HepG2 (cell line): ENCODE measurements around the gene COL4A3. TPM values are rescaled to one million over a fixed set of nuclear protein-coding genes. Genes with fewer than 3 reads are reported as not detected.
A peak's percentile ranks its signal among the peaks of the same experiment; 100 is the strongest.

Experiments
- ARHGAP35 ChIP-seq: sonication (generic); formaldehyde crosslinking; IDR thresholded peaks from 2 replicates; pipeline ENCODE4 v1.9.0; 2022; ENCODE audit warnings: mild to moderate bottlenecking, inconsistent platforms, moderate library complexity, missing genetic modification reagents, borderline replicate concordance
- RBFOX2 ChIP-seq: fragments of 200-400 bp; formaldehyde crosslinking; IDR thresholded peaks from 2 replicates; pipeline ENCODE4 v1.6.1; 2017; ENCODE audit warnings: low read depth, mild to moderate bottlenecking, low read length
- ZMYM2 ChIP-seq: sonication (generic); formaldehyde crosslinking; IDR thresholded peaks from 2 replicates; pipeline ENCODE4 v1.8.0; 2022; ENCODE audit warnings: mild to moderate bottlenecking, missing genetic modification reagents
- ZNF431 ChIP-seq: sonication (generic); formaldehyde crosslinking; IDR thresholded peaks from 2 replicates; pipeline ENCODE4 v1.9.0; 2022; ENCODE audit warnings: missing genetic modification reagents, low read depth, mild to moderate bottlenecking, borderline replicate concordance
- ZNF432 ChIP-seq: sonication (generic); formaldehyde crosslinking; IDR thresholded peaks from 2 replicates; pipeline ENCODE4 v1.5.0; 2020; ENCODE audit warnings: missing genetic modification reagents, mild to moderate bottlenecking, borderline replicate concordance
- ZNF589 ChIP-seq: sonication (generic); formaldehyde crosslinking; conservative IDR thresholded peaks from 2 replicates; pipeline ENCODE4 v1.8.0; 2022; ENCODE audit warnings: mild to moderate bottlenecking, moderate library complexity, missing genetic modification reagents
- ZNF777 ChIP-seq: sonication (generic); formaldehyde crosslinking; IDR thresholded peaks from 2 replicates; pipeline ENCODE4 v1.4.0; 2020; ENCODE audit warnings: missing genetic modification reagents
- ZNF891 ChIP-seq: sonication (generic); formaldehyde crosslinking; IDR thresholded peaks from 2 replicates; pipeline ENCODE4 v1.5.0; 2020; ENCODE audit warnings: mild to moderate bottlenecking, missing genetic modification reagents
- polyA plus RNA-seq, 8 experiments: library from polyadenylated mRNA; depleted of rRNA in 3 of 8; stranded (reverse) in 7 of 8; unstranded in 1 of 8; fragments of >200 nt; fragmentation: Illumina TruSeq in 4 of 8; extraction: Trizol in 4 of 8; gene quantifications; 2 replicates each; pipeline versions ENCODE4 v1.2.1 to v1.2.3, GENCODE V29; 2011 to 2016; ENCODE audit warnings: low read depth in 4 of 8, missing spikeins in 1 of 8, mixed read lengths in 1 of 8; ENCODE audit not compliant: insufficient read depth in 1 of 8
- total RNA-seq, 5 experiments: library from RNA; depleted of rRNA; stranded (reverse); fragments of >200 nt; fragmentation: Illumina TruSeq; extraction: Trizol; gene quantifications; 2 replicates each; pipeline ENCODE4 v1.2.3, GENCODE V29; 2016; ENCODE audit warnings: low read depth in 1 of 5
- TF ChIP-seq, protein P1 (sequence below): IDR thresholded peaks from 2 replicates; pipeline ENCODE4 v1.6.1; 2016; ENCODE audit warnings: low read depth, missing genetic modification reagents, missing compliant biosample characterization
- TF ChIP-seq, protein P2 (sequence below): sonication (generic); formaldehyde crosslinking; IDR thresholded peaks from 2 replicates; pipeline ENCODE4 v1.4.0; 2020; ENCODE audit warnings: missing genetic modification reagents
- TF ChIP-seq, protein P3 (sequence below): sonication (generic); formaldehyde crosslinking; IDR thresholded peaks from 2 replicates; pipeline ENCODE4 v1.5.0; 2020; ENCODE audit warnings: missing genetic modification reagents
- TF ChIP-seq, protein P4 (sequence below): sonication (generic); formaldehyde crosslinking; IDR thresholded peaks from 2 replicates; pipeline ENCODE4 v1.8.1; 2023; ENCODE audit warnings: mild to moderate bottlenecking, missing genetic modification reagents, borderline replicate concordance
- TF ChIP-seq, protein P5 (sequence below): sonication (generic); formaldehyde crosslinking; IDR thresholded peaks from 2 replicates; pipeline ENCODE4 v1.5.0; 2020; ENCODE audit warnings: mild to moderate bottlenecking, missing genetic modification reagents
- TF ChIP-seq, protein P6 (sequence below): sonication (generic); formaldehyde crosslinking; IDR thresholded peaks from 2 replicates; pipeline ENCODE4 v1.9.0; 2022; ENCODE audit warnings: low read depth, missing genetic modification reagents

COL4A3 gene
- total and polyA plus RNA-seq, 2 of the 13 experiments (the other 11 are each of a cell fraction or from before 2014, with no cell fraction given) = 0.02 TPM; not detected in 1

DNA sequence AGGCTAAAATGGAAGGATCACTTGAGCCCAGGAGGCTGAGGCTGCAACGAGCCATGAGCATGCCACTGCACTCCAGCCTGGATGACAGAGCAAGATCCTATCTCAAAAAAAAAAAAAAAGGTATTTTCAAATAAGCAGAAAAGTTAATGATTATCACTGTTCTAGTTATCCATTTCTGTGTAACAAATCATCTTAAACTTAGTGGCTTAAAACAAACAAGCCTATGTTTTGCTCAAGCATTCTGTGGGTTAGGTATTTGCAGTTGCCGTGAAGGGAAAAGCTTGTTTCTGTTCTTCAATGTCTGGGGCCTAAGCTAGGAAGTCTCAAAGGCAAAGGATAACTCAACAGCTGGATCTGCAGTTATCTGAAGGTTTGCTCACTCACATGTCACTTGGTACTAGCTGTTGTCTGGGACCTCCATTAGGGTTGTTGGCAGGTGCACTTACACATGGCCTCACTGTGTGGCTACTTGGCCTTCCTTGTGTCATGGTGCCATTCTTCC, 174.7 kb downstream of the COL4A3 start (continued):
- TF ChIP-seq, protein P1, sequence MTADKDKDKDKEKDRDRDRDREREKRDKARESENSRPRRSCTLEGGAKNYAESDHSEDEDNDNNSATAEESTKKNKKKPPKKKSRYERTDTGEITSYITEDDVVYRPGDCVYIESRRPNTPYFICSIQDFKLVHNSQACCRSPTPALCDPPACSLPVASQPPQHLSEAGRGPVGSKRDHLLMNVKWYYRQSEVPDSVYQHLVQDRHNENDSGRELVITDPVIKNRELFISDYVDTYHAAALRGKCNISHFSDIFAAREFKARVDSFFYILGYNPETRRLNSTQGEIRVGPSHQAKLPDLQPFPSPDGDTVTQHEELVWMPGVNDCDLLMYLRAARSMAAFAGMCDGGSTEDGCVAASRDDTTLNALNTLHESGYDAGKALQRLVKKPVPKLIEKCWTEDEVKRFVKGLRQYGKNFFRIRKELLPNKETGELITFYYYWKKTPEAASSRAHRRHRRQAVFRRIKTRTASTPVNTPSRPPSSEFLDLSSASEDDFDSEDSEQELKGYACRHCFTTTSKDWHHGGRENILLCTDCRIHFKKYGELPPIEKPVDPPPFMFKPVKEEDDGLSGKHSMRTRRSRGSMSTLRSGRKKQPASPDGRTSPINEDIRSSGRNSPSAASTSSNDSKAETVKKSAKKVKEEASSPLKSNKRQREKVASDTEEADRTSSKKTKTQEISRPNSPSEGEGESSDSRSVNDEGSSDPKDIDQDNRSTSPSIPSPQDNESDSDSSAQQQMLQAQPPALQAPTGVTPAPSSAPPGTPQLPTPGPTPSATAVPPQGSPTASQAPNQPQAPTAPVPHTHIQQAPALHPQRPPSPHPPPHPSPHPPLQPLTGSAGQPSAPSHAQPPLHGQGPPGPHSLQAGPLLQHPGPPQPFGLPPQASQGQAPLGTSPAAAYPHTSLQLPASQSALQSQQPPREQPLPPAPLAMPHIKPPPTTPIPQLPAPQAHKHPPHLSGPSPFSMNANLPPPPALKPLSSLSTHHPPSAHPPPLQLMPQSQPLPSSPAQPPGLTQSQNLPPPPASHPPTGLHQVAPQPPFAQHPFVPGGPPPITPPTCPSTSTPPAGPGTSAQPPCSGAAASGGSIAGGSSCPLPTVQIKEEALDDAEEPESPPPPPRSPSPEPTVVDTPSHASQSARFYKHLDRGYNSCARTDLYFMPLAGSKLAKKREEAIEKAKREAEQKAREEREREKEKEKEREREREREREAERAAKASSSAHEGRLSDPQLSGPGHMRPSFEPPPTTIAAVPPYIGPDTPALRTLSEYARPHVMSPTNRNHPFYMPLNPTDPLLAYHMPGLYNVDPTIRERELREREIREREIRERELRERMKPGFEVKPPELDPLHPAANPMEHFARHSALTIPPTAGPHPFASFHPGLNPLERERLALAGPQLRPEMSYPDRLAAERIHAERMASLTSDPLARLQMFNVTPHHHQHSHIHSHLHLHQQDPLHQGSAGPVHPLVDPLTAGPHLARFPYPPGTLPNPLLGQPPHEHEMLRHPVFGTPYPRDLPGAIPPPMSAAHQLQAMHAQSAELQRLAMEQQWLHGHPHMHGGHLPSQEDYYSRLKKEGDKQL = no peak
- TF ChIP-seq, protein P2, sequence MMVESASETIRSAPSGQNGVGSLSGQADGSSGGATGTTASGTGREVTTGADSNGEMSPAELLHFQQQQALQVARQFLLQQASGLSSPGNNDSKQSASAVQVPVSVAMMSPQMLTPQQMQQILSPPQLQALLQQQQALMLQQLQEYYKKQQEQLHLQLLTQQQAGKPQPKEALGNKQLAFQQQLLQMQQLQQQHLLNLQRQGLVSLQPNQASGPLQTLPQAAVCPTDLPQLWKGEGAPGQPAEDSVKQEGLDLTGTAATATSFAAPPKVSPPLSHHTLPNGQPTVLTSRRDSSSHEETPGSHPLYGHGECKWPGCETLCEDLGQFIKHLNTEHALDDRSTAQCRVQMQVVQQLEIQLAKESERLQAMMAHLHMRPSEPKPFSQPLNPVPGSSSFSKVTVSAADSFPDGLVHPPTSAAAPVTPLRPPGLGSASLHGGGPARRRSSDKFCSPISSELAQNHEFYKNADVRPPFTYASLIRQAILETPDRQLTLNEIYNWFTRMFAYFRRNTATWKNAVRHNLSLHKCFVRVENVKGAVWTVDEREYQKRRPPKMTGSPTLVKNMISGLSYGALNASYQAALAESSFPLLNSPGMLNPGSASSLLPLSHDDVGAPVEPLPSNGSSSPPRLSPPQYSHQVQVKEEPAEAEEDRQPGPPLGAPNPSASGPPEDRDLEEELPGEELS (CRISPR knock-in tag) = no peak
- TF ChIP-seq ZNF589 (CRISPR knock-in tag) (no peak), ZNF432 (CRISPR knock-in tag) (no peak), RBFOX2 (0 out of 2 replicates have a peak, but pooled peaks have one; percentile 16), ZNF431 (CRISPR knock-in tag) (0 out of 2 replicates have a peak, but pooled peaks have one; percentile 57), ZNF777 (CRISPR knock-in tag) (no peak), ZMYM2 (CRISPR knock-in tag) (0 out of 2 replicates have a peak, but pooled peaks have one; percentile 35), ZNF891 (CRISPR knock-in tag) (no peak), ARHGAP35 (CRISPR knock-in tag) (no peak)
- TF ChIP-seq, protein P3, sequence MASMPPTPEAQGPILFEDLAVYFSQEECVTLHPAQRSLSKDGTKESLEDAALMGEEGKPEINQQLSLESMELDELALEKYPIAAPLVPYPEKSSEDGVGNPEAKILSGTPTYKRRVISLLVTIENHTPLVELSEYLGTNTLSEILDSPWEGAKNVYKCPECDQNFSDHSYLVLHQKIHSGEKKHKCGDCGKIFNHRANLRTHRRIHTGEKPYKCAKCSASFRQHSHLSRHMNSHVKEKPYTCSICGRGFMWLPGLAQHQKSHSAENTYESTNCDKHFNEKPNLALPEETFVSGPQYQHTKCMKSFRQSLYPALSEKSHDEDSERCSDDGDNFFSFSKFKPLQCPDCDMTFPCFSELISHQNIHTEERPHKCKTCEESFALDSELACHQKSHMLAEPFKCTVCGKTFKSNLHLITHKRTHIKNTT (CRISPR knock-in tag) = no peak
- TF ChIP-seq, protein P4, sequence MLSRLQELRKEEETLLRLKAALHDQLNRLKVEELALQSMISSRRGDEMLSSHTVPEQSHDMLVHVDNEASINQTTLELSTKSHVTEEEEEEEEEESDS (CRISPR knock-in tag) = no peak
- TF ChIP-seq, protein P5, sequence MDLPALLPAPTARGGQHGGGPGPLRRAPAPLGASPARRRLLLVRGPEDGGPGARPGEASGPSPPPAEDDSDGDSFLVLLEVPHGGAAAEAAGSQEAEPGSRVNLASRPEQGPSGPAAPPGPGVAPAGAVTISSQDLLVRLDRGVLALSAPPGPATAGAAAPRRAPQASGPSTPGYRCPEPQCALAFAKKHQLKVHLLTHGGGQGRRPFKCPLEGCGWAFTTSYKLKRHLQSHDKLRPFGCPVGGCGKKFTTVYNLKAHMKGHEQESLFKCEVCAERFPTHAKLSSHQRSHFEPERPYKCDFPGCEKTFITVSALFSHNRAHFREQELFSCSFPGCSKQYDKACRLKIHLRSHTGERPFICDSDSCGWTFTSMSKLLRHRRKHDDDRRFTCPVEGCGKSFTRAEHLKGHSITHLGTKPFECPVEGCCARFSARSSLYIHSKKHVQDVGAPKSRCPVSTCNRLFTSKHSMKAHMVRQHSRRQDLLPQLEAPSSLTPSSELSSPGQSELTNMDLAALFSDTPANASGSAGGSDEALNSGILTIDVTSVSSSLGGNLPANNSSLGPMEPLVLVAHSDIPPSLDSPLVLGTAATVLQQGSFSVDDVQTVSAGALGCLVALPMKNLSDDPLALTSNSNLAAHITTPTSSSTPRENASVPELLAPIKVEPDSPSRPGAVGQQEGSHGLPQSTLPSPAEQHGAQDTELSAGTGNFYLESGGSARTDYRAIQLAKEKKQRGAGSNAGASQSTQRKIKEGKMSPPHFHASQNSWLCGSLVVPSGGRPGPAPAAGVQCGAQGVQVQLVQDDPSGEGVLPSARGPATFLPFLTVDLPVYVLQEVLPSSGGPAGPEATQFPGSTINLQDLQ (CRISPR knock-in tag) = no peak
- TF ChIP-seq, protein P6, sequence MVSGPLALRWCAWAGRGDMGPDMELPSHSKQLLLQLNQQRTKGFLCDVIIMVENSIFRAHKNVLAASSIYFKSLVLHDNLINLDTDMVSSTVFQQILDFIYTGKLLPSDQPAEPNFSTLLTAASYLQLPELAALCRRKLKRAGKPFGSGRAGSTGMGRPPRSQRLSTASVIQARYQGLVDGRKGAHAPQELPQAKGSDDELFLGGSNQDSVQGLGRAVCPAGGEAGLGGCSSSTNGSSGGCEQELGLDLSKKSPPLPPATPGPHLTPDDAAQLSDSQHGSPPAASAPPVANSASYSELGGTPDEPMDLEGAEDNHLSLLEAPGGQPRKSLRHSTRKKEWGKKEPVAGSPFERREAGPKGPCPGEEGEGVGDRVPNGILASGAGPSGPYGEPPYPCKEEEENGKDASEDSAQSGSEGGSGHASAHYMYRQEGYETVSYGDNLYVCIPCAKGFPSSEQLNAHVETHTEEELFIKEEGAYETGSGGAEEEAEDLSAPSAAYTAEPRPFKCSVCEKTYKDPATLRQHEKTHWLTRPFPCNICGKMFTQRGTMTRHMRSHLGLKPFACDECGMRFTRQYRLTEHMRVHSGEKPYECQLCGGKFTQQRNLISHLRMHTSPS = no peak
